H1 (cell line): Measurements from ENCODE around the gene MADD. TPM values are rescaled to one million over a fixed set of nuclear protein-coding genes. Genes with fewer than 3 reads are reported as not detected.

ENCODE experiments used
- BACH1 ChIP-seq: IDR thresholded peaks from 2 replicates; pipeline ENCODE4 v1.6.1; 2012; ENCODE audit warnings: low read length, improper control_type of control experiment
- CHD1 ChIP-seq: IDR thresholded peaks from 2 replicates; pipeline ENCODE4 v1.6.1; 2012; ENCODE audit warnings: low read depth, low read length, improper control_type of control experiment
- CHD7 ChIP-seq: fragments of 300-600 bp; sonication (generic); IDR thresholded peaks from 2 replicates; pipeline ENCODE4 v1.7.1; 2012; ENCODE audit warnings: low read length, moderate library complexity, mild to moderate bottlenecking, inconsistent platforms; ENCODE audit not compliant: insufficient replicate concordance
- FOSL1 ChIP-seq: IDR thresholded peaks from 2 replicates; pipeline ENCODE4 v1.6.1; 2011; ENCODE audit warnings: mild to moderate bottlenecking, low read depth, low read length, moderate library complexity; ENCODE audit not compliant: insufficient read depth
- JUND ChIP-seq: IDR thresholded peaks from 2 replicates; pipeline ENCODE4 v1.6.1; 2011; ENCODE audit warnings: mild to moderate bottlenecking, improper control_type of control experiment, low read length
- KDM4A ChIP-seq: IDR thresholded peaks from one replicate; pipeline ENCODE4 v1.7.1; 2012; ENCODE audit warnings: low read depth, mild to moderate bottlenecking, moderate library complexity, low read length, inconsistent platforms; ENCODE audit not compliant: severe bottlenecking
- PHF8 ChIP-seq: fragments of 200-600 bp; sonication (generic); conservative IDR thresholded peaks from 2 replicates; pipeline ENCODE4 v1.7.1; 2012; ENCODE audit warnings: low read depth, mild to moderate bottlenecking, inconsistent platforms, low read length, moderate library complexity
- SP4 ChIP-seq: IDR thresholded peaks from 2 replicates; pipeline ENCODE4 v1.6.1; 2012; ENCODE audit warnings: low read length, inconsistent platforms
- SRF ChIP-seq: IDR thresholded peaks from 2 replicates; pipeline ENCODE4 v1.6.1; 2011; ENCODE audit warnings: mild to moderate bottlenecking, low read depth, low read length, moderate library complexity
- TAF1 ChIP-seq: IDR thresholded peaks from 2 replicates; pipeline ENCODE4 v1.6.1; 2011; ENCODE audit warnings: mild to moderate bottlenecking, low read depth, low read length
- ZNF274 ChIP-seq: IDR thresholded peaks from 2 replicates; pipeline ENCODE4 v1.7.0; 2012; ENCODE audit warnings: low read length, borderline replicate concordance; ENCODE audit errors: extremely low read depth
- polyA plus RNA-seq, 7 experiments: library from polyadenylated mRNA; depleted of rRNA in 3 of 7; stranded (reverse) in 5 of 7; unstranded in 2 of 7; fragments of >200 nt in 5 of 7; fragments of 200-250 nt in 2 of 7; gene quantifications; 1 replicate in 5 of 7; 2 replicates in 1 of 7; 4 replicates in 1 of 7; pipeline versions ENCODE4 v1.2.1 to v1.2.3, GENCODE V29; 2011 to 2013; ENCODE audit warnings: missing spikeins in 2 of 7, mixed read lengths in 2 of 7
- total RNA-seq: library from RNA; stranded (reverse); fragmentation: NEBNext Ultra II Directional; extraction: Animal tissue kit (Norgen Biotek cat#: 25700); gene quantifications from 2 replicates; pipeline ENCODE4 v1.2.1, GENCODE V29; 2021

The MADD gene
- total and polyA plus RNA-seq, 2 of the 8 experiments (the other 6 are each of a cell fraction or from before 2014, with no cell fraction given) = 32.5 to 45.4 TPM

DNA sequence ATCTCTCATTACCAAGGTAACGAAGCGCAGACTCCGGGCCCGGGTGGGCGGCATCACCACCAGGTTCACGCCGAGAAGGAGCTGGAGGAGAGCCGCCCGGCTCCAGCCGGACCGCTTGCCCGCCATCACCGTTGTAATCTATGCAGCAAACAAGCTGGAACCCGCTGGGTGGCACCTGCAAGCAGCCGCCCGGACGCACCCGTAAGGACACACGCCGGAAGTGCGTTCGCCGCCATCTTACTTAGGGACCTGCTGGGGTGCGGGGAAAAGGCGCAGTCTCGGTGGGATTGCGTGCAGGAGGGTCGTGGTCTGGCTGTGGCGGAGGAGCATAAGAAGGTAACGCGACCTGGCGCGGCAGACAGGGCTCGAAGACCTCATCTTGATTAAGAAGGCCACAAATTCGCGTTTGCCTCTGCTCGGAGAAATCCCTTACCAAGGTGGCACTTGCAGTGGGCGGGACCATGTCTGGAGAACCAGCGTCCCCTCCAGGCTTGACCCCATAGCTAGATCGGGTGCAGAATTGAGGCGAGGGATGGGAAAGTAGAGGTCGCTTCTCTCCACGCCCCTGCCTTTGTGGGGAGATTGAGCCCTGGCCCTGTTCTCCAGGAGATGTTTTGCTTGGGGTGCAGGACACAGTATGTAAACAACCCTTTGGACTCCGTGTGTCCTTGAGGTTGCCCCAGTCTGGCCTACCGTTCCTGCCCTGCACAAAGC is 21.1 kb upstream of the MADD start, which contains the start of gene ACP2 (continued):
- TF ChIP-seq CHD7 (no peak), PHF8 (peak; percentile 91), BACH1 (no peak), SP4 (peak; percentile 80; the same call in 1 of the 2 replicates), ZNF274 (no peak), JUND (peak; percentile 36), KDM4A (peak; percentile 93), SRF (peak; percentile 49; the same call in 1 of the 2 replicates), TAF1 (peak; percentile 99), FOSL1 (no peak), CHD1 (no peak)
